Left hindlimb (tissue), 1 donor: ENCODE data around the gene PDE10A.
"Not testable (repeated sequence)": the region's sequence is repeated elsewhere in the genome, so short reads cannot be mapped to it uniquely, and the experiment has no call there.

Source experiments
- DNase-seq: peaks from one replicate; pipeline ENCODE4 v3.0.0-alpha.2; 2018

PDE10A gene

GRCh38 chr6:165519316-165519715 is 143.7 kb downstream of the PDE10A start:
- no peak for DNase-seq

- DNase-seq, result no peak
Measured at GRCh38 chr6:165515963-165516624, 146.9 kb downstream of the PDE10A start.

GRCh38 chr6:165514621-165515020 is 148.4 kb downstream of the PDE10A start:
- DNase-seq, result no peak

- no peak for DNase-seq
Measured at GRCh38 chr6:165511807-165512206, 151.2 kb downstream of the PDE10A start.

GRCh38 chr6:165508321-165508869 is 154.6 kb downstream of the PDE10A start:
- no peak for DNase-seq

GRCh38 chr6:165506657-165507056 is 156.4 kb downstream of the PDE10A start:
- no peak for DNase-seq

GRCh38 chr6:165500214-165500907 is 162.7 kb downstream of the PDE10A start:
- DNase-seq, result not testable (repeated sequence)

- DNase-seq, result no peak
Measured at GRCh38 chr6:165497472-165497871, 165.6 kb downstream of the PDE10A start.

GRCh38 chr6:165488624-165489295 is 174.3 kb downstream of the PDE10A start:
- no peak for DNase-seq

- DNase-seq, result no peak
Measured at GRCh38 chr6:165487950-165488349, 175.1 kb downstream of the PDE10A start.

GRCh38 chr6:165487347-165487746 is 175.7 kb downstream of the PDE10A start:
- no peak for DNase-seq

- no peak for DNase-seq
Measured at GRCh38 chr6:165486183-165487137, 176.6 kb downstream of the PDE10A start.

- no peak for DNase-seq
Measured at GRCh38 chr6:165484178-165484889, 178.7 kb downstream of the PDE10A start.

- no peak for DNase-seq
Measured at GRCh38 chr6:165481921-165482320, 181.1 kb downstream of the PDE10A start.

- no peak for DNase-seq
Measured at GRCh38 chr6:165480916-165481315, 182.1 kb downstream of the PDE10A start.

- DNase-seq, result no peak
Measured at GRCh38 chr6:165478581-165478980, 184.5 kb downstream of the PDE10A start.

GRCh38 chr6:165469483-165469882 is 193.6 kb downstream of the PDE10A start:
- no peak for DNase-seq

GRCh38 chr6:165468340-165469235 is 194.5 kb downstream of the PDE10A start:
- DNase-seq, result no peak

- not testable (repeated sequence) for DNase-seq
Measured at GRCh38 chr6:165463499-165463898, 199.5 kb downstream of the PDE10A start.

GRCh38 chr6:165459605-165460301 is 203.3 kb downstream of the PDE10A start:
- not testable (repeated sequence) for DNase-seq
